SK-N-MC (cell line): ENCODE measurements around the gene CEP68.

ENCODE experiments used
- DNase-seq: peaks from one replicate; pipeline ENCODE4 v3.0.0-alpha.2; 2011; ENCODE audit warnings: low read depth, low spot score
- H3K27ac ChIP-seq: fragments of 200-600 bp; sonication (generic); 2 replicates; pipeline ENCODE4 v1.5.1; 2016; ENCODE audit warnings: mixed run types
- H3K36me3 ChIP-seq: fragments of 200-600 bp; sonication (generic); 2 replicates; pipeline ENCODE4 v1.6.1; 2017; ENCODE audit warnings: antibody characterized with exemption, low read length, mixed read lengths; ENCODE audit not compliant: insufficient read depth
- H3K4me3 ChIP-seq: fragments of 200-600 bp; sonication (generic); 2 replicates; pipeline ENCODE4 v1.5.1; 2016
- H3K9ac ChIP-seq: fragments of 200-600 bp; sonication (generic); 2 replicates; pipeline ENCODE4 v1.8.0; 2017; ENCODE audit warnings: mixed run types, mixed read lengths; ENCODE audit not compliant: insufficient read length
- H3K9me3 ChIP-seq: fragments of 200-600 bp; sonication (generic); 2 replicates; pipeline ENCODE4 v1.6.1; 2017; ENCODE audit warnings: low read depth, mild to moderate bottlenecking, antibody characterized with exemption, low read length, moderate library complexity, mixed read lengths
- EZH2 ChIP-seq: fragments of 200-600 bp; sonication (generic); IDR thresholded peaks from one replicate; pipeline ENCODE4 v1.6.1; 2017; ENCODE audit warnings: antibody characterized with exemption
- FOXP2 ChIP-seq: optimal IDR thresholded peaks from 2 replicates; pipeline ENCODE3; 2011; ENCODE audit warnings: mild to moderate bottlenecking, moderate library complexity; ENCODE audit not compliant: insufficient read depth; ENCODE audit errors: extremely low read length, control extremely low read depth
- POLR2AphosphoS5 ChIP-seq: IDR thresholded peaks from 2 replicates; pipeline ENCODE4 v1.6.1; 2012; ENCODE audit warnings: mild to moderate bottlenecking, low read depth, low read length, borderline replicate concordance

The CEP68 gene

GRCh38 chr2:65062843-65063825 lies 6.9 kb downstream of the CEP68 start:
- H3K27ac ChIP-seq, result no peak overlapping the region

GRCh38 chr2:65064728-65065552 lies 8.7 kb downstream of the CEP68 start:
- Histone ChIP-seq H3K27ac (no peak overlapping the region), H3K4me3 (no peak overlapping the region), H3K9me3 (no peaks in the 10 kb centered on the region), H3K36me3 (no peaks in the 10 kb centered on the region), H3K9ac (no peak overlapping the region)
- no peak for TF ChIP-seq POLR2AphosphoS5
- TF ChIP-seq FOXP2, result no peak
- TF ChIP-seq EZH2, result no peak
- no peak for DNase-seq

More at GRCh38 chr2:65062843-65063825, 6.9 kb downstream of the CEP68 start:
- DNase-seq, result no peak
- TF ChIP-seq EZH2 (no peak), FOXP2 (no peak), POLR2AphosphoS5 (no peak)
- no peaks in the 10 kb centered on the region for H3K36me3 ChIP-seq
- H3K9me3 ChIP-seq, result no peaks in the 10 kb centered on the region
- no peak overlapping the region for H3K4me3 ChIP-seq
- no peak overlapping the region for H3K9ac ChIP-seq

- Histone ChIP-seq H3K27ac (no peak overlapping the region), H3K4me3 (no peak overlapping the region), H3K36me3 (peaks cover 20% of the 10 kb centered on the region; the same call in 1 of the 2 replicates), H3K9ac (no peak overlapping the region), H3K9me3 (no peaks in the 10 kb centered on the region)
- TF ChIP-seq FOXP2 (no peak), EZH2 (no peak), POLR2AphosphoS5 (no peak)
- no peak for DNase-seq
Measured at GRCh38 chr2:65067806-65068553, 11.8 kb downstream of the CEP68 start.

- H3K4me3 ChIP-seq, result no peak overlapping the region
- DNase-seq, result no peak
- TF ChIP-seq POLR2AphosphoS5, result no peak
- no peak for TF ChIP-seq FOXP2
- no peak for TF ChIP-seq EZH2
- no peaks in the 10 kb centered on the region for H3K9me3 ChIP-seq
- H3K27ac ChIP-seq, result no peak overlapping the region
- H3K36me3 ChIP-seq, result peaks cover 30% of the 10 kb centered on the region
- no peak overlapping the region for H3K9ac ChIP-seq
Measured at GRCh38 chr2:65069439-65069824, 13.2 kb downstream of the CEP68 start.

GRCh38 chr2:65070172-65070830 lies 14.1 kb downstream of the CEP68 start:
- Histone ChIP-seq H3K36me3 (peaks cover 35% of the 10 kb centered on the region), H3K9ac (no peak overlapping the region), H3K27ac (no peak overlapping the region), H3K4me3 (no peak overlapping the region), H3K9me3 (no peaks in the 10 kb centered on the region)
- TF ChIP-seq EZH2 (no peak), POLR2AphosphoS5 (no peak), FOXP2 (no peak)
- no peak for DNase-seq

- Histone ChIP-seq H3K4me3 (no peak overlapping the region), H3K27ac (no peak overlapping the region), H3K36me3 (peaks cover 39% of the 10 kb centered on the region), H3K9me3 (no peaks in the 10 kb centered on the region), H3K9ac (no peak overlapping the region)
- DNase-seq, result no peak
- TF ChIP-seq POLR2AphosphoS5, result no peak
- no peak for TF ChIP-seq FOXP2
- no peak for TF ChIP-seq EZH2
Measured at GRCh38 chr2:65070856-65071255, 14.6 kb downstream of the CEP68 start.

- Histone ChIP-seq H3K9ac (no peak overlapping the region), H3K9me3 (no peaks in the 10 kb centered on the region), H3K27ac (no peak overlapping the region), H3K36me3 (peaks cover 39% of the 10 kb centered on the region), H3K4me3 (no peak overlapping the region)
- no peak for DNase-seq
- TF ChIP-seq POLR2AphosphoS5 (no peak), EZH2 (no peak), FOXP2 (no peak)
Measured at GRCh38 chr2:65071499-65072180, 15.4 kb downstream of the CEP68 start.
